IMR-90 (cell line): Measurements from ENCODE around the gene SAMD15. TPM values are rescaled to one million over a fixed set of nuclear protein-coding genes. Genes with fewer than 3 reads are reported as not detected.

Experiments
- ATAC-seq: fragments of 200-7000 bp; cut with Tn5 transposase; 2 replicates; pipeline ENCODE4 v1.9.1; 2020; ENCODE audit warnings: low read depth, mild to moderate bottlenecking, moderate library complexity
- BruUV-seq: library from RNA; stranded (reverse); fragments of 400-500 nt; replicated peaks from 2 replicates; lab custom pipeline; 2021; lab: Mats Ljungman, UMichigan
- CTCF ChIA-PET: fragments of 300-600 bp; formaldehyde crosslinking; extraction: SDS; loops from one replicate; lab custom pipeline; 2021; ENCODE audit warnings: antibody characterized with exemption; lab: Yijun Ruan, JAX
- POLR2A ChIA-PET: fragments of 300-600 bp; sonication (Branson Sonifier 250); formaldehyde crosslinking; loops from one replicate; lab custom pipeline; 2022; ENCODE audit warnings: antibody characterized with exemption; ENCODE audit not compliant: unreplicated experiment; lab: Charles Lee
- DNase-seq: peaks from one replicate; pipeline ENCODE4 v3.0.0; 2013
- H2AFZ ChIP-seq: replicated peaks from 2 replicates; pipeline ENCODE3; 2013; ENCODE audit warnings: low read length, mild to moderate bottlenecking; ENCODE audit not compliant: poor library complexity
- H2AK5ac ChIP-seq: 2 replicates; pipeline ENCODE4 v1.6.1; 2013; ENCODE audit warnings: low read depth, low read length, inconsistent platforms
- H2AK9ac ChIP-seq: replicated peaks from 2 replicates; pipeline ENCODE3; 2013; ENCODE audit warnings: mild to moderate bottlenecking, low read depth, low read length, moderate library complexity; ENCODE audit not compliant: poor library complexity
- H2BK120ac ChIP-seq: 2 replicates; pipeline ENCODE4 v1.6.1; 2013; ENCODE audit warnings: low read depth, low read length, inconsistent platforms
- H2BK15ac ChIP-seq: 3 replicates; pipeline ENCODE4 v1.6.1; 2013; ENCODE audit warnings: low read depth, low read length, inconsistent platforms
- H2BK20ac ChIP-seq: 2 replicates; pipeline ENCODE4 v1.6.1; 2013; ENCODE audit warnings: low read depth, mild to moderate bottlenecking, inconsistent platforms, low read length, moderate library complexity
- H2BK5ac ChIP-seq: 2 replicates; pipeline ENCODE4 v1.6.1; 2013; ENCODE audit warnings: mild to moderate bottlenecking, low read depth, low read length, inconsistent platforms; ENCODE audit not compliant: poor library complexity, severe bottlenecking
- H3K14ac ChIP-seq: replicated peaks from 2 replicates; pipeline ENCODE4 v1.6.1; 2013; ENCODE audit warnings: low read depth, low read length, inconsistent platforms
- H3K18ac ChIP-seq: 2 replicates; pipeline ENCODE4 v1.6.1; 2013; ENCODE audit warnings: low read depth, low read length, control low read depth
- H3K23ac ChIP-seq: 2 replicates; pipeline ENCODE4 v1.6.1; 2013; ENCODE audit warnings: low read depth, low read length, inconsistent platforms
- H3K27ac ChIP-seq: 2 replicates; pipeline ENCODE4 v1.5.1; 2013; ENCODE audit warnings: mild to moderate bottlenecking, control low read depth, low read length; ENCODE audit not compliant: insufficient read depth
- H3K27me3 ChIP-seq: 2 replicates; pipeline ENCODE4 v1.6.1; 2013; ENCODE audit warnings: low read length; ENCODE audit not compliant: control insufficient read depth, insufficient read depth
- H3K36me3 ChIP-seq: 2 replicates; pipeline ENCODE4 v1.6.1; 2013; ENCODE audit warnings: low read length, mixed read lengths; ENCODE audit not compliant: control insufficient read depth, insufficient read depth
- H3K4ac ChIP-seq: 2 replicates; pipeline ENCODE4 v1.6.1; 2013; ENCODE audit warnings: low read depth, low read length, inconsistent platforms
- H3K4me1 ChIP-seq: 2 replicates; pipeline ENCODE4 v1.6.1; 2013; ENCODE audit warnings: low read length, mixed read lengths; ENCODE audit not compliant: control insufficient read depth, insufficient read depth
- H3K4me2 ChIP-seq: 2 replicates; pipeline ENCODE4 v1.6.1; 2013; ENCODE audit warnings: low read depth, mild to moderate bottlenecking, control low read depth, low read length, moderate library complexity
- H3K4me3 ChIP-seq: 2 replicates; pipeline ENCODE4 v1.5.1; 2013; ENCODE audit warnings: low read depth, mild to moderate bottlenecking, control low read depth, low read length, moderate library complexity; ENCODE audit not compliant: insufficient read depth
- H3K56ac ChIP-seq: 2 replicates; pipeline ENCODE4 v1.6.1; 2013; ENCODE audit warnings: low read length, inconsistent platforms; ENCODE audit not compliant: insufficient read depth; ENCODE audit errors: extremely low read depth
- H3K79me1 ChIP-seq, 2 experiments: 2 replicates each; pipeline ENCODE4 v1.6.1; 2013; ENCODE audit warnings: low read length in 2 of 2, inconsistent platforms in 1 of 2, low read depth in 1 of 2
- H3K9ac ChIP-seq: 2 replicates; pipeline ENCODE4 v1.6.1; 2013; ENCODE audit warnings: low read depth, low read length, control low read depth
- H3K9me1 ChIP-seq: 2 replicates; pipeline ENCODE4 v1.6.1; 2013; ENCODE audit warnings: low read length, inconsistent platforms; ENCODE audit not compliant: insufficient read depth
- H3K9me3 ChIP-seq: 2 replicates; pipeline ENCODE4 v1.6.1; 2013; ENCODE audit warnings: low read length; ENCODE audit not compliant: control insufficient read depth, insufficient read depth
- H4K20me1 ChIP-seq: 2 replicates; pipeline ENCODE4 v1.6.1; 2013; ENCODE audit warnings: low read length, inconsistent platforms; ENCODE audit not compliant: insufficient read depth
- H4K5ac ChIP-seq: 2 replicates; pipeline ENCODE4 v1.6.1; 2013; ENCODE audit warnings: mild to moderate bottlenecking, low read depth, low read length, control low read depth
- H4K8ac ChIP-seq, 2 experiments: 2 replicates each; pipeline ENCODE4 v1.6.1; 2013; ENCODE audit warnings: low read depth in 2 of 2, low read length in 2 of 2, control low read depth in 1 of 2, inconsistent platforms in 1 of 2
- H4K91ac ChIP-seq: 2 replicates; pipeline ENCODE4 v1.6.1; 2013; ENCODE audit warnings: low read depth, low read length, inconsistent platforms; ENCODE audit not compliant: insufficient read depth
- CHD1 ChIP-seq: IDR thresholded peaks from 2 replicates; pipeline ENCODE4 v1.6.1; 2012; ENCODE audit warnings: low read depth, low read length, improper control_type of control experiment
- ELK1 ChIP-seq: fragments of 150-350 bp; IDR thresholded peaks from 2 replicates; pipeline ENCODE4 v1.6.1; 2016; ENCODE audit warnings: low read depth, mild to moderate bottlenecking, low read length, moderate library complexity, borderline replicate concordance
- FOS ChIP-seq: fragments of 150-350 bp; IDR thresholded peaks from 2 replicates; pipeline ENCODE4 v1.6.1; 2016; ENCODE audit warnings: low read depth, low read length
- MAZ ChIP-seq: IDR thresholded peaks from 2 replicates; pipeline ENCODE4 v1.6.1; 2012; ENCODE audit warnings: low read depth, mild to moderate bottlenecking, low read length, improper control_type of control experiment, moderate library complexity, borderline replicate concordance
- NFE2L2 ChIP-seq: fragments of 150-350 bp; IDR thresholded peaks from 2 replicates; pipeline ENCODE4 v1.6.1; 2016; ENCODE audit warnings: low read depth, mild to moderate bottlenecking, low read length
- POLR2A ChIP-seq: IDR thresholded peaks from 2 replicates; pipeline ENCODE4 v1.6.1; 2012; ENCODE audit warnings: mild to moderate bottlenecking, low read depth, low read length
- RAD21 ChIP-seq: IDR thresholded peaks from 2 replicates; pipeline ENCODE4 v1.6.1; 2012; ENCODE audit warnings: low read length, improper control_type of control experiment
- WGBS, 2 experiments: methylation state at CpG; one replicate each; pipeline versions ENCODE4 v1.1.5 to v1.1.7; 2013; ENCODE audit warnings: missing lambda C conversion rate in 2 of 2; ENCODE audit not compliant: insufficient read length in 1 of 2; ENCODE audit errors: extremely low coverage in 2 of 2; 5-methylcytosine and 5-hydroxymethylcytosine counted together
- dilution Hi-C: fragments of 300-500 bp; cut with HindIII; formaldehyde crosslinking; loops from one replicate; pipeline ENCODE4 v1.14.3; 2018; ENCODE audit warnings: low sequenced_read_pairs; ENCODE audit not compliant: unreplicated experiment
- in situ Hi-C: fragments of 300-500 bp; cut with MboI; formaldehyde crosslinking; loops from 3 replicates; pipeline ENCODE4 v1.14.3; 2019; ENCODE audit warnings: low sequenced_read_pairs, inconsistent platforms, mixed read lengths
- intact Hi-C: fragments of 100-400 bp; cut with micrococcal nuclease; formaldehyde crosslinking; loops from 2 replicates; pipeline ENCODE4 v1.10.0; 2022
- polyA plus RNA-seq, 3 experiments: library from polyadenylated mRNA; depleted of rRNA; stranded (reverse); fragments of >200 nt; gene quantifications; 2 replicates each; pipeline ENCODE4 v1.2.3, GENCODE V29; 2012; ENCODE audit warnings: low replicate concordance in 1 of 3
- total RNA-seq: library from RNA; depleted of rRNA; stranded (reverse); fragments of >200 nt; gene quantifications from 2 replicates; pipeline ENCODE4 v1.2.3, GENCODE V29; 2012

Gene SAMD15
- total and polyA plus RNA-seq, 2 of the 4 experiments (the other 2 are of a cell fraction): 0.68 to 1.3 TPM

GRCh38 chr14:77347751-77348150, 29.4 kb upstream of the SAMD15 start:
- POLR2A ChIA-PET: no interaction called here
- no CpG with 5 or more reads among the region's 3 CpGs for WGBS, 2 experiments
- intact Hi-C loops (no loop called here), dilution Hi-C loops (no loop called here), in situ Hi-C loops (no loop called here)
- Histone ChIP-seq H2BK120ac (no peak overlapping the region), H4K20me1 (no peaks in the 10 kb centered on the region), H3K4me1 (peaks cover under 1% of the 10 kb centered on the region; the same call in 1 of the 2 replicates), H4K91ac (no peak overlapping the region), H3K56ac (no peak overlapping the region), H2BK5ac (no peak overlapping the region), H3K79me1 (no peaks in the 10 kb centered on the region), H3K9me3 (no peaks in the 10 kb centered on the region), H3K23ac (no peak overlapping the region), H3K4ac (no peak overlapping the region), H3K9ac (no peak overlapping the region), H2AFZ (no peak overlapping the region), H3K4me2 (no peak overlapping the region), H3K18ac (no peak overlapping the region), H2BK20ac (no peak overlapping the region), H3K14ac (no peak overlapping the region), H2AK9ac (no peak overlapping the region), H3K4me3 (no peak overlapping the region), H3K27me3 (no peaks in the 10 kb centered on the region), H2BK15ac (no peak overlapping the region), H3K36me3 (peaks cover 2% of the 10 kb centered on the region; the same call in 1 of the 2 replicates), H2AK5ac (no peak overlapping the region), H4K5ac (no peak overlapping the region), H3K9me1 (no peaks in the 10 kb centered on the region), H3K27ac (no peak overlapping the region), H4K8ac (no peak overlapping the region)
- TF ChIP-seq MAZ (no peak), ELK1 (no peak), NFE2L2 (no peak), FOS (no peak), POLR2A (no peak), CHD1 (no peak), RAD21 (no peak)
- BruUV-seq: no TSS peak
- ATAC-seq (no peak), DNase-seq (no peak)
- CTCF ChIA-PET: no interaction called here
